NCI-H2171 (cell line): ENCODE results near the gene RAB40B.
"Not testable (repeated sequence)": the region's sequence is repeated elsewhere in the genome, so short reads cannot be mapped to it uniquely, and the experiment has no call there.

Experiments used
- DNase-seq: peaks from one replicate; lab custom pipeline; 2025; lab: John Stamatoyannopoulos, UW

Gene RAB40B

GRCh38 chr17:82668024-82668630 lies 30.4 kb downstream of the RAB40B start:
- DNase-seq: no peak

- no peak for DNase-seq
Measured at GRCh38 chr17:82667668-82668000, 30.9 kb downstream of the RAB40B start.

GRCh38 chr17:82666931-82667667 lies 31.4 kb downstream of the RAB40B start:
- DNase-seq: no peak

DNA sequence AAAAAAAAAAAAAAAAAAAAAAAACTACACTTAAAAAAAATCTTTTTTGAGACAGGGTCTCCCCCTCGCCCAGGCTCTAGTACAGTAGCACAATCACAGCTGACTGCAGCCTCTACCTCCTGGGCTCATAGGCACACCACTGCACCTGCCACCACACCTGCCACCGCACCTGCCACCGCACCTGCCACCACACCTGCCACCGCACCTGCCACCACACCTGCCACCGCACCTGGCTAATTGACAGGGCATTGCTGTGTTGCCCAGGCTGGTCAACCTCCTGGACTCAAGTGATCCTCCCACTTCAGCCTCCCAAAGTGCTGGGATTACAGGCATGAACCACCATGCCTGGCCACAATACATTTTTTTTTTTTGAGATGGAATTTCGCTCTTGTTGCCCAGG lies 32.6 kb downstream of the RAB40B start:
- no peak for DNase-seq

GRCh38 chr17:82665217-82665616 lies 33.3 kb downstream of the RAB40B start:
- DNase-seq: no peak

- DNase-seq: no peak
Measured at GRCh38 chr17:82664701-82665182, 33.8 kb downstream of the RAB40B start.

GRCh38 chr17:82664276-82664575 lies 34.3 kb downstream of the RAB40B start:
- DNase-seq: no peak

- DNase-seq: no peak
Measured at GRCh38 chr17:82663381-82664275, 34.9 kb downstream of the RAB40B start.

- no peak for DNase-seq
Measured at GRCh38 chr17:82662711-82663261, 35.7 kb downstream of the RAB40B start.

- no peak for DNase-seq
Measured at GRCh38 chr17:82661717-82662683, 36.5 kb downstream of the RAB40B start.

DNA sequence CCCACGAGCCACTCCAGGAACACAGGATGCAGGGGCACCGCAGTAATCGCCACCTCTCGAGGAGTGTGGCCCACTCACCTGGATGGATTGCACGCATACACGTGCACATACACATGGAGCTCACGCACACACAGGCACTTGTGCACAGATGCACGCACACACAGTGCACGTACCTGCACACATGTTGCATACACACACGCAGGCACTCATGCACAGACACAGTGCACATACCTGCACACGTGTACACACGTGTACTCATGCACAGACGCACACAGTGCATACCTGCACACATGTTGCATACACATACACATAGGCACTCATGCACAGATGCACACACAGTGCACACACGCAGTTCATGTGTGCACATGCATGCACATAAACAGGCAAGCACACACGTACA lies 38.6 kb downstream of the RAB40B start:
- DNase-seq: no peak

DNA sequence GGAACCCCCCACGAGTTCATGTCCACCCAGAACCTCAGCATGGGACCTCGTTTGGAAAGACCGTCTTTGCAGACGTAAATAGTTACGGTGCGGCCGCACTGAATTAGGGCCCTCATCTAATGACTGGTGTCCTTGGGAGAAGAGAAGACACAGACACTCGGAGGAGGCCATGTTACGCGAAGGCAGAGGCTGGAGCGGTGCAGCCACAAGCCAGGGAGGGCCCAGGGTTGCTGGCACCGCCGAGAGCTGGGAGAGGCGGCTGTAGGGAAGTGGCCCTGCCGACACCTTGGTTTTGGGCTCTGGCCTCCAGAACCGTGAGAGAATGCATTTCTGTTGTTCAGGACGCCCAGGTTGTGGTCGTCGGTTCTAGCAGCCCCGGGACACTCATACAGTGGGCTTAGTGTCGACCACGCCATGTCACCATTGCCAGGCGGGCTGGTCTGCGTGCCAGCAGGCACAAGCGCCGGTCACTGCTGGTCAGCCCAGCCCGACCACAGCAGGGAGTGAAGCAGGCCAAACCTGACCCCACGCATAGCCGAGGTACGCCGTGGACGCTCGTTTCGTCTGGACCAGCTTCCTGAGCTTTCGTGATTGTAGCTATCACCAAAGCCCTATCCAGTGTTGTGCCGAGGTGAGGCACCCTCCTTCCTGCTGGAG lies 39.6 kb downstream of the RAB40B start:
- no peak for DNase-seq

GRCh38 chr17:82658331-82658730 lies 40.2 kb downstream of the RAB40B start:
- DNase-seq: no peak

DNA sequence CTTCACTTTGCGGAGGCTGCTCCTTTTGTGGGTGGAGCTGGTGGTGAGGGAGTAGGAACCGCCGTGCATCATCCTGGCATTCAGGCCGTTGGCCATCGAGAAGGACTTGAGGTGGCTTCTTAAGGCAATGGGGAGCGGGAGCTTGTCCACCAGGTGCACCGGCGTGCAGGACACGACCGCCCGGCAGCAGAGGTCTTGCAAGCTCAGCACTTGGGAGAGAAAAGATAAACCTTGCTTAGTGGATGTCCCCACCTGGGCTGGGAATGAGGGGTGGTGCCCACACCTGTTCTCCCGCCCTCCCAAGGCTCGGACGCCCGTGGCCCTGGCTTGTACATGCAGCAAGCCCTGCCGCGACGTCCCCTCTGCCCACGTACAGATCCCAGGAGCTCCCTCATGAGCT lies 40.6 kb downstream of the RAB40B start:
- DNase-seq: no peak

GRCh38 chr17:82656266-82656665 lies 42.2 kb downstream of the RAB40B start:
- DNase-seq: no peak

DNA sequence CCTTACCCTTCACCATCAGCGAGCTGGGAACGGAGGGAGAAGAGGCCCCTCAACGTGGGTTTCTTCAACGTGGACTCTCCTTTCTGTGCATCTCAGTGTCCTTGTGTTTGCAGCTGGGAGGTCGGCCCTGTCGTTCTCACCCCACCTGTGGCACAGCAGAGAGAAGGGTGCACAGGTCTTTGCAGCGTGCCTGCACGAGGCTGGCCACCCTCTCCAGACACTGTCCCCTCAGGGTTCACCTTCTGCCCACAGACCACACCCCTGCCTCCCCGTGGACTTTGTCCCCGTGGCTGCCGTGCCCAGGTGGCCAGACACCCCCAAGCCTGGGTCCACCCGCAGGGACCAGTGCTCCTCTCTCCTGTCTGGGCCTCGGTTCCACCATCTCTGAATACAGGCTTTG lies 43.0 kb downstream of the RAB40B start:
- DNase-seq: no peak

DNA sequence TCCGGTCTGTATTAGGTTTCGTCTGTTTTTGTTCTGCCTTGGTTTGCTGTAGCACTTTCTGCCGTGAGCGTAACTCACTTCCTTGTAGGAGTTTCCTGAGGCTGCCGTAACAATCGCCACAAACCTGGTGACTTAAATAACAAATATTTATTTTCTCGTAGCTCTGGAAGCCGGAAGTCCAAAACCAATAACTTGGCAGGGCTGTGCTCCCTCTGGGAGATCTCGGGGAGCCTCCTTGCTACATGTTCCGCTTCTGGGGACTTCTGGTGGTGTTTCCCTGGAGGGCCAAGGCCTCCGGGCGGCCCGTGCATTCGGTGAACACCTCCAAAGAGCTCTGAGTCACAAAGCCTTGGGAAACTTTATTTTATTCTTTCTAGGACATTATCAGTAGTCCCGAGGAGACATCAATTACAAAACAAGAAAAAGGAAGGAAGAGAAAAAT lies 43.4 kb downstream of the RAB40B start:
- DNase-seq: no peak

- not testable (repeated sequence) for DNase-seq
Measured at GRCh38 chr17:82654611-82655010, 43.9 kb downstream of the RAB40B start.

DNA sequence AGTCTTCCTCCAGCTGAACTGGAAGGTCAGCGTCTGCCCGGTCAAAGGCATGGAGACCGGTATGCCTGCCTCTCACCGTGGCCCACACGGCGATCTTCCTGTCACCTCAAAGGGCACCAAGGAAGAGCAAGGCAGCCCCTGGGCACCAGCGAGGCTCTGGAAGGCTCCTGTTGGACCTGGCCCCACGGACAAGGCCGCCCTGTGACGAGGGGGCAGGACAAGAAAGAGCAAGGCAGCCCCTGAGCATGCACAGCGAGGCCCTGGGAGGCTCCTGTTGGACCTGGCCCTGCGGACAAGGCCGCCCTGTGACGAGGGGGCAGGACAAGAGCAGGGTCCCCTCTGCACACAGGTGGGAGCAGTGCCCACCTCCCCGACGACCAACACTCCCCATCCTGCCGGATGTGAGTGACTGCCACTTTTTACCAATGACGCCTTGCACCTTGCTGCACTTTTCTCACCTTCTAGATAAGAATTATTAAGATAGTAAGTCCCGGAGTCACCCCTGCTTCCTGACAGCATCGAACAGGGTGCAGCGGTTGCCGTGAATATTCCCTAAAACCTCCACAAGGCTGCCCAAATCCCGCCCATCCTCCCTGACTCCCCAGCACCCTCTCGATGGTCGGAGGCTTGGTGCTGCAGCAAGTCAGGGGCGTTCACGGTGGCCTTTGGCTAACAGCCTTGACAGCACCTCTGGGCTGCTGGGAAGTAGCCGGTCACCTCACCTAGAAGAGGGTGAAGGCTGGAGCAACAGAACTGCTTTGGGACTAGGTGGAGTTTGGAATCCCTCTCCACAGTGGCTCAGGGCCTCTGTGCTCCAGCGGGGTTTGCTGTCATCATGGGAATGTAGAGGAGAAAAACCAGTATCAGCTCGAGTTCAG lies 44.6 kb downstream of the RAB40B start:
- no peak for DNase-seq

DNA sequence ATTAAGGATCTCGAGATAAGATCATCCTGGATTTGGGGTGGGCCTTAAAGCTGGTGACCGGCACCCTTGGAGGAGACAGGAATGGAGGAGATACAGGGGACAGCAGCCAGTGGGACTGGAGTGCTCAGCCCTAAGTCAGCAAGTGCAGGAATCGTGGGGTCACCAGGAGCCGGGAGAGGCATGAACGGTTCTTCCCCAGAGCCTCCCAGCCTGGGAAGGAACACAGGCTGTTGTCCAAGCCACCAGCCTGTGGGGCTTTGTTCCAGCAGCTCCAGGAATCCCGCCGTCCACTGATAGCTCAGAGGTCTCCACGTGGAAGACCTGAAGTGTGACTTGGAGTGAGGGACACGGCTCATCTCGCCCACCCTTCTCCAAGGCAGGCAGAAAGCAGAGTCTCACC lies 47.8 kb downstream of the RAB40B start:
- no peak for DNase-seq
